GM21447 (cell line): ENCODE results near the gene GNPDA1.

Source experiments
- ATAC-seq: cut with Tn5 transposase; IDR thresholded peaks from one replicate; pipeline ENCODE4 v1.9.1; 2021; ENCODE audit not compliant: unreplicated experiment

The GNPDA1 gene

GRCh38 chr5:141995656-141996055, 17.2 kb downstream of the GNPDA1 start:
- no peak for ATAC-seq

- ATAC-seq = no peak
Measured at GRCh38 chr5:141994511-141995136, 18.2 kb downstream of the GNPDA1 start.

- ATAC-seq = peak; percentile 70
Measured at GRCh38 chr5:141992349-141992963, 20.4 kb downstream of the GNPDA1 start.

GRCh38 chr5:141989720-141990119, 23.1 kb downstream of the GNPDA1 start:
- no peak for ATAC-seq

- ATAC-seq = no peak
Measured at GRCh38 chr5:141986072-141986471, 26.8 kb downstream of the GNPDA1 start.

GRCh38 chr5:141982626-141983025, 30.2 kb downstream of the GNPDA1 start:
- no peak for ATAC-seq

GRCh38 chr5:141978389-141978788, 34.4 kb downstream of the GNPDA1 start:
- no peak for ATAC-seq

GRCh38 chr5:141976176-141976575, 36.7 kb downstream of the GNPDA1 start:
- ATAC-seq = no peak

GRCh38 chr5:141973871-141974595, 38.8 kb downstream of the GNPDA1 start:
- ATAC-seq = no peak

- ATAC-seq = peak; percentile 53
Measured at GRCh38 chr5:141969783-141970771, 42.8 kb downstream of the GNPDA1 start.

GRCh38 chr5:141968914-141969608, 43.8 kb downstream of the GNPDA1 start, which contains the start of gene RNF14:
Gene RNF14 (plus strand): TSS chr5:141969105. CDS start chr5:141973589, 4,484 bp downstream.
- ATAC-seq = peak; percentile 85

GRCh38 chr5:141966963-141967333, 45.9 kb downstream of the GNPDA1 start:
- ATAC-seq = no peak

GRCh38 chr5:141966275-141966962, 46.4 kb downstream of the GNPDA1 start:
- ATAC-seq = no peak

GRCh38 chr5:141965071-141965470, 47.8 kb downstream of the GNPDA1 start:
- ATAC-seq = no peak

- ATAC-seq = no peak
Measured at GRCh38 chr5:141963701-141964100, 49.1 kb downstream of the GNPDA1 start.

- no peak for ATAC-seq
Measured at GRCh38 chr5:141961466-141961865, 51.4 kb downstream of the GNPDA1 start.

GRCh38 chr5:141960449-141961323, 52.1 kb downstream of the GNPDA1 start:
- peak; percentile 95 for ATAC-seq

- ATAC-seq = no peak
Measured at GRCh38 chr5:141960018-141960417, 52.8 kb downstream of the GNPDA1 start.
